T-helper 2 cell treated with Interferon-gamma antibody and Interleukin-4, amounts not matched to agents 100 ng/mL and 5 ng/mL, for 36 hours (primary cell): ENCODE data around the gene AHNAK. TPM values are rescaled to one million over a fixed set of nuclear protein-coding genes. Genes with fewer than 3 reads are reported as not detected.
"Not testable (repeated sequence)": the region's sequence is repeated elsewhere in the genome, so short reads cannot be mapped to it uniquely, and the experiment has no call there.

Experiments used
- intact Hi-C: fragments of 100-400 bp; cut with micrococcal nuclease; formaldehyde crosslinking; loops from one replicate; pipeline ENCODE4 v1.15.1; 2023
- total RNA-seq: library from RNA; stranded (reverse); gene quantifications from 2 replicates; pipeline ENCODE4 v1.2.3, GENCODE V29; 2022

Gene AHNAK
- total RNA-seq, 1 donor from 2014 or later, result 288 TPM

DNA sequence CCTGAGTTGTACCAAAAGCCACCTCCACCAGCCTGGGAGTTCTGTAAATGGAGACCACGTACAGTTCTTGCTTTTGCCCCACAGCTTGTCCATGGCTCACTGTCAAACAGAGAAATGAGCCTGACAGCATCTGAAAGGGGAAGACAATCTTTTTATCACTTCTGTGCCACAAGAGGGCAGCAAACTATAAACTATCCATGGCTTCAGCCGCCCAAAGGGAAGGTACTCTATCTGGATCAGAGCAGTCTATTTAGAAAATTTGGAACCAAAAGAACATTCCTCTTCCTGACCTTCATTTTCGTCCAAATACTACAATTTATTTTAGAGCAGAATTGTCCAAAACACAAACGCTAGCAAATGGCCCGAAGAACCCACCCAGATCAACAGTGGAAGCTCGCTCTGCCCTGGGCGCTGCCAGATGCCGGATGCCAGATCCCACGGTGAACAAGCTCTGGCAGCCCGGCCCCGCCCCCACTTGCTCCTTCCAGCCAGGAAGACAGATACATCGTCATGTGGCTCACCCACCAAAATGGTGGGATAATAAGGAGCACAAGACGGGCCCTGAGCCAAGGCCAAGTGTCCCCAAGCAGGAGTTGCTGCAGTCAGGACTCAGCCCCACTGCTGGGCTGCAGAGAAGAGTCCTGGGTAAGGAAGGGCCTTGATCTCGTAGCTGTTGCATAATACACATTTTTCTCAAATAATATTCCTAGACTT, 151.6 kb downstream of the AHNAK start:
- intact Hi-C loops, result loop anchor here (1.0 to 10.0 kb wide), 3 partner anchors 148 to 470 kb away; no protein-coding TSS in a partner anchor

DNA sequence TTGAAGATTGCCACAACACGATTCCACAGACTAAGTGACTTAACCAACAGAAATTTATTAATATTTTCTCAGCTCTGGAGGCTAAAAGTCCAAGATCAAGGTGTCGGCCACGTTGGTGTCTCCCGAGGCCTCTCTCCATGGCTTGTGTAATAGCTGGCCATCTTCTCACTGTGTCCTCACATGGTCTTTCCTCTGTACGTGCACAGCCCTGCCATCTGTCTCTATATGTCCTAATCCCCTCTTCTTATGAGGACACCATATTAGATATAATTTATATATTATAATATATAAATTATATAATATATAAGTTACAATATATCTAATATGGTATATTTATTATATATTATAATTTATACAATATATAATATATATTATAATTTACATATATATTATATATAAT, 152.9 kb downstream of the AHNAK start:
- intact Hi-C loops, result loop anchor here (1.0 to 10.0 kb wide), 2 partner anchors 167 to 471 kb away; no protein-coding TSS in a partner anchor

DNA sequence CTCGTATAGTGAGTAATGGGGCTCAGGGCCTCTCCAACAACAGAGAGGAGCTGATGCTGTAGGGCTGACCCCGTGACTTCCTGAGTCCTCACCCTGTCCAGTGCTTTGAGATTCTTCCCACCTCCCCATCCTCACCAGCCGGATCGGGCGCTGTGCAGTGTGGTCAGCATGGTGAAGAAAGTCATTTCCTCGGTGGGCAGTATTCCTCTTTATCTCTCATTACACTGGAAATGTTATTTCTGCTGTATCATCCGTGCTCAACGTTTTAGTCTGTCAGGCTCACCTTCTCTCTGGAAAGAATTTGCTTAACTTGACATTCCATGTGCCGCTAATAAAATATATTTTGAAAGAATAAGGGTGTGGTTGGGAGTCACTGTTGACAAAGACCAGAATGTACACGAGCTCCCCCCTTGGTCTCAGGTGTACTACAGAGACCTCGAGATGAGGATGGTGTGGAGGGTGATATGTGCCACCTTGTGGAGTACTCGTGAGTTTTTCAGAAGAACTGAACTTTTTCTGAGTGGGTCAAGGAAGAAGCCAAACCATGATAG, 153.5 kb downstream of the AHNAK start:
- intact Hi-C loops, result loop anchor here (10.0 kb wide), 1 partner anchor 472 kb away; no protein-coding TSS in a partner anchor

DNA sequence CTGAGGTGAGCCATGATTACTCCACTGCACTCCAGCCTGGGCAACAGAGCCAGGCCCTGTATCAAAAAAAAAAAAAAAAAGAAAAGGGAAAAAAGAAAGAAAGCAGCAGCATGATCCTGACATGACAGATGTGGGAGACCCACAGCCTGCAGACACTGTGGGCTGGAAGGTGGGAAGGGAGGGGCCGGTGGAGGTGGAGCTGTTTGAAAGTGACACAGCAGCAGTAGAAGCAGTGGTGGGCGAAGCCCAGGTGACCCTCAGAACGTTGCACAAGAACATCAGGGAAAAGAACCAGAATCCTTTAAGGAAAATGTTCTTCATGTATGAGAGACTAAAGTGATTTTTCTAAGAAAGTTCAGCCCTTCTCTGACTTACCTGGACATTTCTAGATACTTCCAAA, 154.1 kb downstream of the AHNAK start:
- intact Hi-C loops, result loop anchor here (10.0 kb wide), 1 partner anchor 472 kb away; no protein-coding TSS in a partner anchor

DNA sequence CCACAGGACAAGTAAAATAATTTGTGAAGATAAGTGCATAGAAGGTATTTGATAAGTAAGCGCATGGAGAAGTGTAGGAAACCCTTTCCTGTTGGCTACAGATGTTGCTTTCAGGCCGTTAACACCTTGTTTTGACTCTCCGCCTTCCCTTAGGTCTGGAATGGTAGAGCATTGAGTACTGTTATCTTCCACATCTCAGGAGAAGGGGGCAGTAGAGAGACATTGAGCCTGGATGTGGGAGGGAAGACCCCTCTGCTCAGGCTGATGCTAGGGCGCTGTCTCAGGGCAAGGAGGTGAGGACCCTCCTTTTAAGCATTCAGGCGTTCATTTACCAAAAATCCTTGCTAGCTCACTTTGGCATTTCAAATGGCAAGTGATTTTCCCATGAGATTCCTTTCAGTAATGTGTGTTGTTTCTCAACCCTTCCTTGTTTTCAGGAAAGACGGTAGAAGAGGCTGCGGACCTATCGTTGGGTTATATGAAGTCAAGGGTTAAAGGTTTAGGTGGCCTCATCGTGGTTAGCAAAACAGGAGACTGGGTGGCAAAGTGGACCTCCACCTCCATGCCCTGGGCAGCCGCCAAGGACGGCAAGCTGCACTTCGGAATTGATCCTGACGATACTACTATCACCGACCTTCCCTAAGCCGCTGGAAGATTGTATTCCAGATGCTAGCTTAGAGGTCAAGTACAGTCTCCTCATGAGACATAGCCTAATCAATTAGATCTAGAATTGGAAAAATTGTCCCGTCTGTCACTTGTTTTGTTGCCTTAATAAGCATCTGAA, 154.8 kb downstream of the AHNAK start:
- intact Hi-C loops, result loop anchor here (10.0 kb wide), 1 partner anchor 473 kb away; no protein-coding TSS in a partner anchor

DNA sequence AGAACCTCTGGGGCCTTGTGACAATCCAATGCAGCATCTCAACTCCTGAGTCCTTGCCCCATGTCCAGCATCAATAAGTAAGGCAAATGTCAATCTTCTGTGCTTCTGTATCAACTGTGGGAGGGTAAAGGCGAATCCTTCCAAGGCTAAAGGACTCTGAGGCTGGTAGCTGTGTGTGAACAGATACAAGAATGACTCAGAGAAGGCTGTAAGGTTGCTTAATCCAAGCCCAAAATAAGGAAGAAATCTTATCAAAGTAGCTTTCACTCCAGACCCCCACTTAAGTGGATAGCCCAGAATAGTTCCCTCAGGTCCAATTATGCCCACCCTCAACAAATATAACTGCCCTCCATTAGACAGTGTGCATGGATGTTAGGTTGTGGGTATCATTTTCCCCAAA, 155.9 kb downstream of the AHNAK start:
- intact Hi-C loops, result loop anchor here (10.0 kb wide), 1 partner anchor 474 kb away; no protein-coding TSS in a partner anchor

DNA sequence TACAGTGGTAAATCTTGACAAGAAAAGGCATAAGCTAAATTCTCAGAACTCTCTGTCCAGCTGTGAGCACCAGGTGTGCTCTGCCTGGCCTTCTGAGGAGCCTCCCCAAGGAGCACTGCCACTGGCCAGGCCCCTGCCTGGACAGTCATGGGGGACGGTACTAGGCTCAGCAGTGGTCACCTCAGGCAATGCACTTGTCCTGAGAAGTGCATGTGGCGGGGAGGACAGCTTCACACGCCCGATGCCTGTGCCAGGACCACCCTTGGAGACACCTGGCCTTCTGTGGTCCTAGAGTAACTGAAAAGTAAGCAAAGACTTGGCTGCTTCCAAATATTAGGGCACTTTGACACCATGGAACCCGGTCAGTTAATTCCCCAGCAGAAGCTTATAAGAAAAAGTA, 156.4 kb downstream of the AHNAK start:
- intact Hi-C loops, result loop anchor here (10.0 kb wide), 1 partner anchor 475 kb away; no protein-coding TSS in a partner anchor

DNA sequence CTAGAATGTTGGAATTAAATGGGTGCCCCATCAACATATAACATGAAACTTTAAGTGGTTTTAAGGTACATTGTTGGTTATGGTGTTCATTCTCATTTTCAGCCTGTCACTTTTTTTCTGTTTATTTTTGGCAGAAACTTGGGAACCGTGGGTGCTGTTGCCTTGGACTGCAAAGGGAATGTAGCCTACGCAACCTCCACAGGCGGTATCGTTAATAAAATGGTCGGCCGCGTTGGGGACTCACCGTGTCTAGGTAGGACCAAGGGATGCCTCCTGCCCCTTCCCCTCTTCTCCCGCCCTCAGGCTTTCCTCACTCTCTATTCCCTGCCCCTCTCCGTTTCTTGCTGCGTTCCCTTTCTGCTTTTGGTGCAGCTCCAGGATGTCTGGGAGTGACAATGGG, 157.6 kb downstream of the AHNAK start:
- intact Hi-C loops, result no loop called here

DNA sequence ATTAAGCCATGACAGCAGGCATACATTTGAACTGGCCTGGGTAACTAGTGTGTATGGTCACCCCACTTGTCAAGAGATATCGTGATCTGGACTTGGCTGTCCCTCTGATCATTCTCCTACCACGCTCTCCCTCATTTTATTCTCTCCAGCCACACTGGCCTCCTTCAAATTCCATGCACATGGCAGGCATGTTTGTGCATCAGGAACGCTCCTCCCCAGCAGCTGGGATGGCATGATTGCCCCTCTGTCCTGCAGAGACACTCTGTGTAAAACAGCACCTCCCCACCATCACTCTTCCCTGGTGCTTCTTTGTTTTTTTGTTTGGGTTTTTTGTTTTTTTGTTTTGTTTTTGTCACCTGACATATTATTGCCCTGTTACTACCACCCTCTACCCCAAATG, 159.2 kb downstream of the AHNAK start:
- intact Hi-C loops, result no loop called here

DNA sequence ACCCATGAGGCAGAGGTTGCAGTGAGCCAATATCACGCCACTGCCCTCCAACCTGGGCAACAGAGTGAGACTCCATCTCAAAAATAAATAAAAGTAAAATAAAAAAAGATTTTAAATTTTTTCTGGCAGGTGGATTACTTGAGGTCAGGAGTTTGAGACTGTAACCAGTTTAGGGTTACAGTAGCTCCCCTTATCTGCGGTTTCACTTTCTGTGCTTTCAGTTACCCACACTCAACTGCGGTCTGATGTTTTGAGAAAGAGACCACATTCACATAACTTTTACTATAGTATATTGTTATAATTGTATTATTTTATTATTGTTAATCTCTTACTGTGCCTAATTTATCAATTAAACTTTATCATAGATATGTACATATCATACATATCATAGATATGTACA, 160.5 kb downstream of the AHNAK start:
- intact Hi-C loops, result not testable (repeated sequence)

DNA sequence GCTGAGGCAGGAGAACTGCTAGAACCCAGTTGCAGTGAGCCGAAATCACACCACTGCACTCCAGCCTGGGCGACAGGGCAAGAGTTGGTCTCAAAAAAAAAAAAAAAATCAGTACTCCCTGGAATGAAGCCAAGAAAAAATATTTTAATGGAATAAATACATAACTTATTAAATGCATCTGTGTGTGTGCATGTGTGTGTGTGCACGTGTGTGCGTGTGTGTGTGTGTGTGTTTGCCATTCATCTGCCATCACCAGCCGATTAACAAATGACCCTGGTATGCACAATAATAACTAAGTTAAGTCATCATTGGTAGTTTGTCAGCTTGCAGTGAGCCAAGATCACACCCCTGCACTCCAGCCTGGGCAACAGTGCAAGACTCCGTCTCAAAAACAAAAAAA, 162.8 kb downstream of the AHNAK start:
- intact Hi-C loops, result no loop called here

Other genes starting within 250 kb of the AHNAK start
- gene SCGB1D4, start 247.7 kb downstream of the AHNAK start, total RNA-seq, result not detected in 2 replicates
- gene ASRGL1, start 209.4 kb downstream of the AHNAK start, total RNA-seq, result 10.8 and 11.3 TPM in 2 replicates
- not detected in 2 replicates for gene SCGB1A1, start 127.8 kb downstream of the AHNAK start, total RNA-seq
- 1,326 and 1,342 TPM in 2 replicates for gene EEF1G, start 27.1 kb upstream of the AHNAK start, total RNA-seq
- gene TUT1, start 44.7 kb upstream of the AHNAK start, total RNA-seq, result 26.4 and 30.9 TPM in 2 replicates
- gene MTA2, start 55.1 kb upstream of the AHNAK start, total RNA-seq, result 257 and 262 TPM in 2 replicates
- 126 and 133 TPM in 2 replicates for gene EML3, start 66.0 kb upstream of the AHNAK start, total RNA-seq
- 0.95 and 1.0 TPM in 2 replicates for gene ROM1, start 66.5 kb upstream of the AHNAK start, total RNA-seq
- 65.4 and 69.3 TPM in 2 replicates for gene B3GAT3, start 75.2 kb upstream of the AHNAK start, total RNA-seq
- 275 and 283 TPM in 2 replicates for gene GANAB, start 99.8 kb upstream of the AHNAK start, total RNA-seq
- gene INTS5, start 106.5 kb upstream of the AHNAK start, total RNA-seq, result 31.0 and 31.8 TPM in 2 replicates
- 99.6 and 105 TPM in 2 replicates for gene C11orf98, start 118.4 kb upstream of the AHNAK start, total RNA-seq
- 21.3 and 24.7 TPM in 2 replicates for gene CSKMT, start 118.5 kb upstream of the AHNAK start, total RNA-seq
- gene UQCC3, start 124.9 kb upstream of the AHNAK start, total RNA-seq, result 8.7 and 9.2 TPM in 2 replicates
- gene LBHD1, start 125.5 kb upstream of the AHNAK start, total RNA-seq, result 18.9 and 20.7 TPM in 2 replicates
- gene UBXN1, start 132.3 kb upstream of the AHNAK start, total RNA-seq, result 113 and 119 TPM in 2 replicates
- 0.25 and 0.32 TPM in 2 replicates for gene LRRN4CL, start 142.7 kb upstream of the AHNAK start, total RNA-seq
- 26.5 and 28.4 TPM in 2 replicates for gene BSCL2, start 160.6 kb upstream of the AHNAK start, total RNA-seq
- 0.30 TPM in 1 of 2 replicates, not detected in the other for gene GNG3, start 160.9 kb upstream of the AHNAK start, total RNA-seq
- 69.9 and 72.6 TPM in 2 replicates for gene HNRNPUL2, start 180.7 kb upstream of the AHNAK start, total RNA-seq
- 37.0 and 39.9 TPM in 2 replicates for gene TTC9C, start 181.7 kb upstream of the AHNAK start, total RNA-seq
- 12.9 and 13.9 TPM in 2 replicates for gene ZBTB3, start 207.4 kb upstream of the AHNAK start, total RNA-seq
- 101 and 104 TPM in 2 replicates for gene POLR2G, start 214.8 kb upstream of the AHNAK start, total RNA-seq
- 21.6 and 21.9 TPM in 2 replicates for gene TAF6L, start 224.6 kb upstream of the AHNAK start, total RNA-seq
- 37.1 and 37.2 TPM in 2 replicates for gene TMEM179B, start 240.6 kb upstream of the AHNAK start, total RNA-seq
- gene TMEM223, start 245.2 kb upstream of the AHNAK start, total RNA-seq, result 19.6 and 19.8 TPM in 2 replicates